K562 (cell line): ENCODE data around the gene MRPL58. TPM values are rescaled to one million over a fixed set of nuclear protein-coding genes. Genes with fewer than 3 reads are reported as not detected.

Source experiments
- CHD4 ChIP-seq: fragments of 200-600 bp; sonication (generic); IDR thresholded peaks from 3 replicates; pipeline ENCODE4 v1.6.1; 2012; ENCODE audit warnings: low read depth, mild to moderate bottlenecking, mixed read lengths, low read length, inconsistent platforms; ENCODE audit not compliant: insufficient read depth, insufficient replicate concordance, poor library complexity, severe bottlenecking
- DEAF1 ChIP-seq: fragments of 450-650 bp; formaldehyde crosslinking; IDR thresholded peaks from 2 replicates; pipeline ENCODE4 v1.4.0; 2020; ENCODE audit warnings: mild to moderate bottlenecking, moderate library complexity
- ELF1 ChIP-seq: fragments of 200-800 bp; sonication (Bioruptor generic); IDR thresholded peaks from 2 replicates; pipeline ENCODE4 v1.6.1; 2016; ENCODE audit warnings: missing genetic modification characterization, missing compliant biosample characterization
- ETV5 ChIP-seq: sonication (generic); formaldehyde crosslinking; IDR thresholded peaks from 2 replicates; pipeline ENCODE4 v1.4.0; 2020; ENCODE audit warnings: low read depth, mild to moderate bottlenecking, missing genetic modification reagents
- HNRNPUL1 ChIP-seq: fragments of 200-400 bp; formaldehyde crosslinking; IDR thresholded peaks from 2 replicates; pipeline ENCODE4 v1.6.1; 2017; ENCODE audit warnings: low read length
- IRF2 ChIP-seq: sonication (generic); formaldehyde crosslinking; IDR thresholded peaks from 2 replicates; pipeline ENCODE4 v1.8.1; 2022; ENCODE audit warnings: mild to moderate bottlenecking, missing genetic modification reagents
- MEF2A ChIP-seq: IDR thresholded peaks from 2 replicates; pipeline ENCODE4 v1.6.1; 2011; ENCODE audit warnings: low read depth, mild to moderate bottlenecking, low read length, moderate library complexity; ENCODE audit not compliant: control insufficient read depth
- NEUROD1 ChIP-seq: fragments of 150-350 bp; IDR thresholded peaks from 2 replicates; pipeline ENCODE4 v1.6.1; 2014; ENCODE audit warnings: borderline replicate concordance, low read length, low read depth; ENCODE audit not compliant: partially characterized antibody
- PHF21A ChIP-seq: fragments of 450-650 bp; IDR thresholded peaks from 2 replicates; pipeline ENCODE4 v1.6.1; 2017; ENCODE audit warnings: low read depth, borderline replicate concordance
- RBM39 ChIP-seq: fragments of 200-400 bp; formaldehyde crosslinking; optimal IDR thresholded peaks from 2 replicates; pipeline ENCODE3; 2018; ENCODE audit warnings: low read depth, low read length
- SMARCC2 ChIP-seq: fragments of 450-650 bp; IDR thresholded peaks from 2 replicates; pipeline ENCODE4 v1.6.1; 2017; ENCODE audit warnings: antibody characterized with exemption, moderate library complexity, mild to moderate bottlenecking, low read depth
- SP1 ChIP-seq: sonication (generic); formaldehyde crosslinking; IDR thresholded peaks from 2 replicates; pipeline ENCODE4 v1.8.1; 2022; ENCODE audit warnings: mild to moderate bottlenecking, missing genetic modification reagents
- TOE1 ChIP-seq, 2 experiments: fragments of 450-650 bp in 1 of 2; sonication (generic) in 1 of 2; formaldehyde crosslinking in 1 of 2; IDR thresholded peaks; 2 replicates each; pipeline versions ENCODE4 v1.7.1 to v1.8.0; 2016 to 2022; ENCODE audit warnings: borderline replicate concordance in 2 of 2, mild to moderate bottlenecking in 2 of 2, antibody characterized with exemption in 1 of 2, inconsistent platforms in 1 of 2, low read depth in 1 of 2, missing genetic modification reagents in 1 of 2, moderate library complexity in 1 of 2
- ZBTB1 ChIP-seq: sonication (generic); formaldehyde crosslinking; IDR thresholded peaks from 2 replicates; pipeline ENCODE4 v1.8.1; 2023; ENCODE audit warnings: missing genetic modification reagents, low read depth, mild to moderate bottlenecking, borderline replicate concordance
- ZBTB2 ChIP-seq: fragments of 450-650 bp; IDR thresholded peaks from 2 replicates; pipeline ENCODE4 v1.6.1; 2016; ENCODE audit warnings: antibody characterized with exemption
- ZNF197 ChIP-seq: fragments of 200-800 bp; sonication (Bioruptor generic); IDR thresholded peaks from 2 replicates; pipeline ENCODE4 v1.6.1; 2016; ENCODE audit warnings: low read depth, missing genetic modification characterization, missing compliant biosample characterization
- ZNF212 ChIP-seq: fragments of 450-650 bp; formaldehyde crosslinking; IDR thresholded peaks from 2 replicates; pipeline ENCODE4 v1.4.0; 2020; ENCODE audit warnings: mild to moderate bottlenecking
- ZNF217 ChIP-seq: sonication (generic); formaldehyde crosslinking; IDR thresholded peaks from 2 replicates; pipeline ENCODE4 v1.8.0; 2022; ENCODE audit warnings: mild to moderate bottlenecking, missing genetic modification reagents
- polyA plus RNA-seq, 8 experiments: library from polyadenylated mRNA; depleted of rRNA in 4 of 8; stranded (reverse) in 5 of 8; unstranded in 3 of 8; fragments of >200 nt; fragmentation: Nextera tagmentation in 2 of 8; fragmentation: Illumina TruSeq in 1 of 8; extraction: Ambion mirVana in 2 of 8; extraction: Trizol in 1 of 8; gene quantifications; 2 replicates each; pipeline versions ENCODE4 v1.2.1 to v1.2.3, GENCODE V29; 2011 to 2014; ENCODE audit warnings: inconsistent platforms in 1 of 8, missing spikeins in 1 of 8
- total RNA-seq, 7 experiments: library from RNA; depleted of rRNA in 6 of 7; stranded (reverse); fragments of >200 nt in 6 of 7; fragmentation: Illumina TruSeq in 2 of 7; extraction: Trizol in 2 of 7; gene quantifications; 2 replicates each; pipeline versions ENCODE4 v1.2.1 to v1.2.3, GENCODE V29; 2011 to 2021; ENCODE audit warnings: low replicate concordance in 1 of 7
- TF ChIP-seq, protein P1 (sequence below): fragments of 250-450 bp; sonication (Bioruptor Pico); IDR thresholded peaks from 2 replicates; pipeline ENCODE4 v1.4.0; 2020; ENCODE audit warnings: mild to moderate bottlenecking, moderate library complexity, borderline replicate concordance

Gene MRPL58
- total and polyA plus RNA-seq, 9 of the 15 experiments (the other 6 are each of a cell fraction or from before 2014, with no cell fraction given) = 30.8 to 107 (median 72.4) TPM

GRCh38 chr17:74981979-74982662 lies 30.3 kb upstream of the MRPL58 start (continued):
- TF ChIP-seq ZBTB1 (peak; percentile 99), IRF2 (CRISPR knock-in tag) (no peak), PHF21A (peak; percentile 92; the same call in 1 of the 2 replicates), NEUROD1 (no peak), ZNF217 (CRISPR knock-in tag) (no peak), RBM39 (no peak), ZBTB2 (peak; percentile 57; the same call in 1 of the 2 replicates), ZNF212 (no peak), DEAF1 (CRISPR knock-in tag) (no peak), ETV5 (CRISPR knock-in tag) (peak; percentile 93), CHD4 (no peak), SP1 (peak; percentile 72), HNRNPUL1 (no peak), ZNF197 (CRISPR knock-in tag) (no peak), TOE1 (IDR thresholded peaks at IDR 0.05; ENCODE audit: borderline replicate concordance) (0 out of 2 replicates have a peak, but pooled peaks have one; percentile 34), TOE1 (CRISPR knock-in tag; IDR thresholded peaks at IDR 0.05; ENCODE audit: borderline replicate concordance, low read depth) (peak; percentile 57; the same call in 1 of the 2 replicates), MEF2A (no peak), ELF1 (tag) (peak; percentile 56; the same call in 1 of the 2 replicates), SMARCC2 (peak; percentile 59; the same call in 1 of the 2 replicates)
- TF ChIP-seq, protein P1, sequence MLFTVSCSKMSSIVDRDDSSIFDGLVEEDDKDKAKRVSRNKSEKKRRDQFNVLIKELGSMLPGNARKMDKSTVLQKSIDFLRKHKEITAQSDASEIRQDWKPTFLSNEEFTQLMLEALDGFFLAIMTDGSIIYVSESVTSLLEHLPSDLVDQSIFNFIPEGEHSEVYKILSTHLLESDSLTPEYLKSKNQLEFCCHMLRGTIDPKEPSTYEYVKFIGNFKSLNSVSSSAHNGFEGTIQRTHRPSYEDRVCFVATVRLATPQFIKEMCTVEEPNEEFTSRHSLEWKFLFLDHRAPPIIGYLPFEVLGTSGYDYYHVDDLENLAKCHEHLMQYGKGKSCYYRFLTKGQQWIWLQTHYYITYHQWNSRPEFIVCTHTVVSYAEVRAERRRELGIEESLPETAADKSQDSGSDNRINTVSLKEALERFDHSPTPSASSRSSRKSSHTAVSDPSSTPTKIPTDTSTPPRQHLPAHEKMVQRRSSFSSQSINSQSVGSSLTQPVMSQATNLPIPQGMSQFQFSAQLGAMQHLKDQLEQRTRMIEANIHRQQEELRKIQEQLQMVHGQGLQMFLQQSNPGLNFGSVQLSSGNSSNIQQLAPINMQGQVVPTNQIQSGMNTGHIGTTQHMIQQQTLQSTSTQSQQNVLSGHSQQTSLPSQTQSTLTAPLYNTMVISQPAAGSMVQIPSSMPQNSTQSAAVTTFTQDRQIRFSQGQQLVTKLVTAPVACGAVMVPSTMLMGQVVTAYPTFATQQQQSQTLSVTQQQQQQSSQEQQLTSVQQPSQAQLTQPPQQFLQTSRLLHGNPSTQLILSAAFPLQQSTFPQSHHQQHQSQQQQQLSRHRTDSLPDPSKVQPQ (CRISPR knock-in tag) = no peak
